KOPT-K1 (cell line): ENCODE data around the gene SV2C.
"Not testable (repeated sequence)": the region's sequence is repeated elsewhere in the genome, so short reads cannot be mapped to it uniquely, and the experiment has no call there.

ENCODE experiments used
- H3K27ac ChIP-seq: fragments of 200-600 bp; sonication (generic); 2 replicates; pipeline ENCODE4 v1.5.1; 2016; ENCODE audit warnings: antibody characterized with exemption, mild to moderate bottlenecking, low read depth, low read length; ENCODE audit not compliant: poor library complexity, severe bottlenecking
- H3K36me3 ChIP-seq: fragments of 200-600 bp; sonication (generic); 2 replicates; pipeline ENCODE4 v1.5.1; 2017; ENCODE audit warnings: antibody characterized with exemption, mild to moderate bottlenecking, low read length, moderate library complexity; ENCODE audit not compliant: insufficient read depth
- H3K9me3 ChIP-seq: fragments of 200-600 bp; sonication (generic); 2 replicates; pipeline ENCODE4 v1.5.1; 2017; ENCODE audit warnings: antibody characterized with exemption, low read length, mild to moderate bottlenecking; ENCODE audit not compliant: insufficient read depth, poor library complexity, severe bottlenecking

Gene SV2C

GRCh38 chr5:76351577-76351976 is 268.4 kb downstream of the SV2C start:
- Histone ChIP-seq H3K36me3 (no peaks in the 10 kb centered on the region), H3K9me3 (no peaks in the 10 kb centered on the region), H3K27ac (no peak overlapping the region)

GRCh38 chr5:76356887-76357286 is 273.7 kb downstream of the SV2C start:
- no peak overlapping the region for H3K27ac ChIP-seq
- H3K36me3 ChIP-seq, result no peaks in the 10 kb centered on the region
- no peaks in the 10 kb centered on the region for H3K9me3 ChIP-seq

DNA sequence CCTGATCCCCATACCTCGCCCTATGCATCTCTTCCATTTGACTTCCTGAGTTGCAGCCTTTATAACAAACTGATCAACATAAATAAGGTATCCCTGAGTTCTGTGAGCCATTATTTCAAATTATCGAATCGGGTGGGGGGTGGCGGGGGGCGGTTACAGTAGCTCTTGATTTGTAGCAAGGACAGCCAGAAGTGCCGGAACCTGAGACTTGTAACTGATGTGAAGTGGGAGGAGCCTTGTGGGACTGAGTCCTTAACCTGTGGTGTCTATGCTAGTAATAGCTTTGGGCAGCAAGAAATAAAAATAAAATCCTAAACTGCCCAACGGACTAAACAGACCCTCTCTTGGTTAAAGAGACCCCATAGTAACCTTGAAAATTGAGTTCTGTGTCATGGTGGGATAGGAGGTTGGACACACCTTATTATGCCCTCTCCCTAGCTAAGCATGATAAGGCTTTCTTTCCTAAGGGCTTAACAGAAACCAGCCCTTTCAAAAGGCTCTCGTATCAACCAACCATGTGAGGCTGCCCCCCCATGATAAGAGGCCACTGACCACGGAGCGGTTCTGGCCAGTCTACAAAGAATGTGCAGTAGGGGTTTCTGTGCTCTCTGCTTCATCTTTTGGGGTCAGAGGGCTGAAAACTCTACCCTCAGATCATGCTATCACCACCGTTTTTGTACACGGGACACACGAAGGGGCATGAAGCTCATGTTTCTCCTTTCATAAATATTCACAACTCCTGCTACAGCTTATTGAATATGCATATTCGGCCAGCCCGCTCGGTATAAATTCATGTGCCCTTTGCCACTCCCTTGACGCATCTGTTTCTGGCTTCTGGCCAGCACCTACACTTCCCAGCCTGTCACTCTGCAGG is 280.4 kb downstream of the SV2C start:
- H3K36me3 ChIP-seq, result no peaks in the 10 kb centered on the region
- H3K27ac ChIP-seq, result no peak overlapping the region
- H3K9me3 ChIP-seq, result no peaks in the 10 kb centered on the region

- H3K36me3 ChIP-seq, result no peaks in the 10 kb centered on the region
- H3K9me3 ChIP-seq, result no peaks in the 10 kb centered on the region
- no peak overlapping the region for H3K27ac ChIP-seq
Observed at GRCh38 chr5:76364226-76364589, 281.0 kb downstream of the SV2C start.

- Histone ChIP-seq H3K9me3 (no peaks in the 10 kb centered on the region), H3K27ac (no peak overlapping the region), H3K36me3 (no peaks in the 10 kb centered on the region)
Observed at GRCh38 chr5:76365561-76365960, 282.4 kb downstream of the SV2C start.

GRCh38 chr5:76366596-76366995 is 283.4 kb downstream of the SV2C start:
- Histone ChIP-seq H3K36me3 (no peaks in the 10 kb centered on the region), H3K9me3 (no peaks in the 10 kb centered on the region), H3K27ac (no peak overlapping the region)

- Histone ChIP-seq H3K9me3 (no peaks in the 10 kb centered on the region), H3K27ac (no peak overlapping the region), H3K36me3 (no peaks in the 10 kb centered on the region)
Observed at GRCh38 chr5:76367623-76368371, 284.6 kb downstream of the SV2C start.

- H3K9me3 ChIP-seq, result no peaks in the 10 kb centered on the region
- no peaks in the 10 kb centered on the region for H3K36me3 ChIP-seq
- no peak overlapping the region for H3K27ac ChIP-seq
Observed at GRCh38 chr5:76368941-76369340, 285.8 kb downstream of the SV2C start.

DNA sequence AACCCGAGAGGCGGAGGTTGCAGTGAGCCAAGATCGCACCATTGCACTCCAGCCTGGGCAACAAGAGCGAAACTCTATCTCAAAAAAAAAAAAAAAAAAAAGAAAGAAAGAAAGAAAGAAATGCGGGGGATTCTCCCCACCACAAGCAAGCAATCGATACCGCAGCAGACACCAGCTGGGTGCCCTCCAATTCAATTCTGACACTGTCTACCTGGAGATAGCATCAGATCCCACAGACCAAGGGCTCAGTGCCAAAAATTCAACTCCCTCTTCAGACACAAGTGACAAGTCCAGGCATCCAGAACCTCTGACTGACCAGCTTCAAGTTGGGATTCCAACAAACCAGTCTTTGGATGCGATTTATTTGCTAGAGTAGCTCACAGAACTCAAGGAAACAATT is 286.5 kb downstream of the SV2C start:
- not testable (repeated sequence) for H3K9me3 ChIP-seq, H3K36me3 ChIP-seq, H3K27ac ChIP-seq

DNA sequence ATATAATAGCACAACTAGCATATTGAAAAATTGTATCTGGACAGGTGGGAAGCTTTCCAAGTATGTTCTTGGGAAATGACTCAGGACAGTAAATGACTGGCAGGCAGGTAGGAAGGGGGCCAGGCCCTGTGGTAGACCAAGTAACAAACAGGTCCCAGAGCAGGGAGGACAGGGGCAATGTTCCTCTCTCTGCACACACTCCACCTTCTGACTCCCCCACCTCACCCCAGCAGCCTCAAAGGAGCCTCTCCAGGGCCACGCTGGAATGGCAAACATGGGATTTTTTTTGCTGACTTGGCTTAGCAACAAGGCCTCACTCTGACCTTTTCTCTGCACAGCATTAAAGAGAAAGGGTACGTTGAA is 288.8 kb downstream of the SV2C start:
- Histone ChIP-seq H3K9me3 (no peaks in the 10 kb centered on the region), H3K36me3 (no peaks in the 10 kb centered on the region), H3K27ac (no peak overlapping the region)

GRCh38 chr5:76372323-76373054 is 289.3 kb downstream of the SV2C start:
- H3K27ac ChIP-seq, result no peak overlapping the region
- H3K9me3 ChIP-seq, result no peaks in the 10 kb centered on the region
- H3K36me3 ChIP-seq, result no peaks in the 10 kb centered on the region

DNA sequence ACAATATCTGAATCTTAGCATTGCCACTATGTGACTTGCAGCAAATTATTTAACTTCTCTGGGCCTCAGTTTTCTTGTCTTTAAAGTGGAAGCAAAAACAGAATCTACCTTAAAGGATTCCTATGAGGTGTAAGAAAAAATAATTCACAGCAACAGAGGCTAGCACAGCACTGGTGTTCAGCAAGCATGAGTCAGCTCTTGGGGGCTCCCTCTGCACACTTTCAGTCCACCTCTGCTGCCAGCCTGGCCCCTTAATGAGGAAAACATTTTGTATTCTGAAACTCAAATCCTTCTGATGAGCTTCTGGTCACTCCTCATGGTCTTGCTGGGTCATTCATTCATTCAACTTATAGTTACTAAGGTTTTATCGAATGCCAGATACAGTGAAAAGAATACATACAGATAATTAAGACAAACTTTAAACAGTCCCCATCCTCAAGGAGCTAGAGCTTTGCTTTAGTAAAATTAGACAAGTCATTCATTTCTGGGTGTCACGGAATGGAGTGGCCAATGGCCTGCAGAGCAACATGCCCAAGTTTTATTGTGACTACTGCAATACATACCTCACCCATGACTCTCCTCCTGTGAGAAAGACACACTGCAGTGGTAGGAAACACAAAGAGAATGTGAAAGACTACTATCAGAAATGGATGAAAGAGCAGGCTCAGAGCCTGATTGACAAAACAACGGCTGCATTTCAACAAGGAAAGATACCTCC is 293.1 kb downstream of the SV2C start:
- Histone ChIP-seq H3K9me3 (no peaks in the 10 kb centered on the region), H3K36me3 (no peaks in the 10 kb centered on the region), H3K27ac (no peak overlapping the region)

GRCh38 chr5:76376866-76377230 is 293.7 kb downstream of the SV2C start:
- no peak overlapping the region for H3K27ac ChIP-seq
- H3K36me3 ChIP-seq, result no peaks in the 10 kb centered on the region
- H3K9me3 ChIP-seq, result no peaks in the 10 kb centered on the region

DNA sequence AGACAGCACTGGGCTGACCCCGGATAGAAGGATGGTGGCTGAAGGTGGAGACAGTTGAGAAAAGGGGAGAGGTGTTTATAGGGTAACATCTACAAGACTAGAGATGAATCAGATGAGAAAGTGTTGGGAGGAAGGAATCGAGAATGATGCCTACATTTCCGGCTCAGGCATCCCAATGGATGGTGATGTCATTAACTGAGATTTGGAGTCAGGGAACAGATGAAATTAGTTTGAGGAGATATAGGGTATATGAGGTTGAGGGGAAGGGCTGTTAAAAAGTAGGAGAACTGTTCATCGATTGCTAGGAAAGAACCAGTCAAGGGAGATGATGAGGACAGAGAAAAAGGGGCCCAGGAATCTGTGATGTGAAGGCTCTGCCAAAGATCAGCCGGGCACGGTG is 295.2 kb downstream of the SV2C start:
- H3K27ac ChIP-seq, result no peak overlapping the region
- H3K36me3 ChIP-seq, result no peaks in the 10 kb centered on the region
- no peaks in the 10 kb centered on the region for H3K9me3 ChIP-seq

GRCh38 chr5:76379316-76379715 is 296.1 kb downstream of the SV2C start:
- H3K36me3 ChIP-seq, result no peaks in the 10 kb centered on the region
- no peaks in the 10 kb centered on the region for H3K9me3 ChIP-seq
- H3K27ac ChIP-seq, result no peak overlapping the region
